GM12872 (cell line): ENCODE measurements around the gene OTUD1.

ENCODE experiments used
- CTCF ChIP-seq: IDR thresholded peaks from 3 replicates; pipeline ENCODE4 v1.5.1; 2011; ENCODE audit warnings: low read depth, mild to moderate bottlenecking, low read length, moderate library complexity; ENCODE audit not compliant: insufficient read depth

The OTUD1 gene

GRCh38 chr10:23403278-23403677, 35.6 kb upstream of the OTUD1 start:
- TF ChIP-seq CTCF, result no peak

- no peak for TF ChIP-seq CTCF
These were observed 35.2 kb upstream of the OTUD1 start for GRCh38 chr10:23403719-23404118.

- no peak for TF ChIP-seq CTCF
These were observed 34.4 kb upstream of the OTUD1 start for GRCh38 chr10:23404461-23404980.

- no peak for TF ChIP-seq CTCF
These were observed 33.3 kb upstream of the OTUD1 start for GRCh38 chr10:23405540-23405939.

GRCh38 chr10:23406409-23406808, 32.5 kb upstream of the OTUD1 start:
- no peak for TF ChIP-seq CTCF

GRCh38 chr10:23408330-23408976, 30.4 kb upstream of the OTUD1 start:
- no peak for TF ChIP-seq CTCF

GRCh38 chr10:23412223-23412622, 26.7 kb upstream of the OTUD1 start:
- TF ChIP-seq CTCF, result no peak
